GM10248 (cell line): ENCODE results near the gene CECR2.

Source experiments
- CTCF ChIA-PET: fragments of 300-600 bp; sonication (Branson Sonifier 250); formaldehyde crosslinking; extraction: SDS; loops from one replicate; lab custom pipeline; 2021; ENCODE audit warnings: antibody characterized with exemption; lab: Yijun Ruan, JAX
- POLR2A ChIA-PET: fragments of 350-650 bp; sonication (Branson Sonifier 250); formaldehyde crosslinking; extraction: SDS; loops from one replicate; lab custom pipeline; 2020; ENCODE audit warnings: antibody characterized with exemption; lab: Yijun Ruan, JAX
- DNase-seq: peaks from one replicate; pipeline ENCODE4 v3.0.0; 2012; ENCODE audit errors: extremely low spot score
- TF ChIP-seq, protein P1 (sequence below): IDR thresholded peaks from 2 replicates; pipeline ENCODE4 v1.5.1; 2012; ENCODE audit warnings: mild to moderate bottlenecking, low read depth; ENCODE audit errors: extremely low read depth, missing control alignments, control extremely low read depth

The CECR2 gene

DNA sequence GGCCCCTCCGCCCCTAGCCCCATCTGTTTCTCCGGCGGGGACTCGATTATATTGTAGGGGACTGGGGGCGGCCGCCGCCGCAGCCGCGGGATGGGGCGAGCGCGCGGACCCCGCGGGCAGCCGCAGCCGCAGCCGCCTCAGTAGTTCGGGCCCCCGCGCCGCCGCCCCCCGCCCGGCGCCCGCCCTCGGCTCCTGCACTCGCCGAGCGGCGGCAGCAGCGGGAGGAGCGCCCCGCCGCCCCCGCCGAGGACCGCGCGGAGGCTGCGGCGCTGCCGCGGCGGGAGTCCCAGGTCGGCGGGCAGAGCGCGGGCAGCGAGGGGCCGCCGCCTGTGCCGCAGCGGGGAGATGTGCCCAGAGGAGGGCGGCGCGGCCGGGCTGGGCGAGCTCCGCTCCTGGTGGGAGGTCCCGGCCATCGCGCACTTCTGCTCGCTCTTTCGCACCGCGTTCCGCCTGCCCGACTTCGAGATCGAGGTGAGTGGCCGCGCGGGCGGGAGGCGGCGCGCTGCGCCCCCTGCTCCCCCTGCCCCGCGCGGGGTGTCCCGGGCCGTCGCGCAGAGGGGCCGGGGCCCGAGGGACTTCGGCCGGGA is at the start of gene CECR2:
CECR2 (plus strand) TSS at position 22 of the 587 bp plus-strand sequence; CDS start at position 346, 324 bp downstream.
- DNase-seq: peak; percentile 51
- CTCF ChIA-PET: no interaction called here
- TF ChIP-seq, protein P1, sequence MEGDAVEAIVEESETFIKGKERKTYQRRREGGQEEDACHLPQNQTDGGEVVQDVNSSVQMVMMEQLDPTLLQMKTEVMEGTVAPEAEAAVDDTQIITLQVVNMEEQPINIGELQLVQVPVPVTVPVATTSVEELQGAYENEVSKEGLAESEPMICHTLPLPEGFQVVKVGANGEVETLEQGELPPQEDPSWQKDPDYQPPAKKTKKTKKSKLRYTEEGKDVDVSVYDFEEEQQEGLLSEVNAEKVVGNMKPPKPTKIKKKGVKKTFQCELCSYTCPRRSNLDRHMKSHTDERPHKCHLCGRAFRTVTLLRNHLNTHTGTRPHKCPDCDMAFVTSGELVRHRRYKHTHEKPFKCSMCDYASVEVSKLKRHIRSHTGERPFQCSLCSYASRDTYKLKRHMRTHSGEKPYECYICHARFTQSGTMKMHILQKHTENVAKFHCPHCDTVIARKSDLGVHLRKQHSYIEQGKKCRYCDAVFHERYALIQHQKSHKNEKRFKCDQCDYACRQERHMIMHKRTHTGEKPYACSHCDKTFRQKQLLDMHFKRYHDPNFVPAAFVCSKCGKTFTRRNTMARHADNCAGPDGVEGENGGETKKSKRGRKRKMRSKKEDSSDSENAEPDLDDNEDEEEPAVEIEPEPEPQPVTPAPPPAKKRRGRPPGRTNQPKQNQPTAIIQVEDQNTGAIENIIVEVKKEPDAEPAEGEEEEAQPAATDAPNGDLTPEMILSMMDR: no peak
- POLR2A ChIA-PET: no interaction called here

DNA sequence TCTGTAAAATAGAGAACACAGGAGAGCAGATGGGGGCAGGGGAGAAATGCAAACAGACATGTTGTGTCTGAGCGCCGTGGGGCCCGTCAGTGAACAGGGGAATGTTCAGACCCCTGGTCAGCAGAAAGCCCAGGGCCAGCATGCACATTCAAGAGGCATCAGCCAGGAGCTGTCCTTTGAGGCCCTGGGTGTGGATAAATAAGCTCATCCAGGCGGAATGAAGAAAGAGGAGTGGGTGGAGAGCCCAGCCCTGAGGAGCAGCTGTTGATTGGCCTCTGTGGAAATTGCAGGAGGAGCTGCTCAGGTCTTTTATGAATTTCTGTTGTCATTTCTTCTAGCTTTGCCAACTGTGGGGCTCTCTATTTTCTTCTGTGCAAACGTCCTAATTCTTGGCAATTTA is 49.7 kb upstream of the CECR2 start:
- ChIA-PET POLR2A (interaction anchor here (0.6 kb wide), 1 partner anchor 150 kb away, joined by 4 read pairs; no protein-coding TSS in a partner anchor), CTCF (interaction anchor here (0.9 to 1.7 kb wide), 4 partner anchors 12 to 116 kb away, joined by 3 to 8 read pairs (median 4); no protein-coding TSS in a partner anchor)
- DNase-seq: no peak
- TF ChIP-seq, protein P1: no peak

DNA sequence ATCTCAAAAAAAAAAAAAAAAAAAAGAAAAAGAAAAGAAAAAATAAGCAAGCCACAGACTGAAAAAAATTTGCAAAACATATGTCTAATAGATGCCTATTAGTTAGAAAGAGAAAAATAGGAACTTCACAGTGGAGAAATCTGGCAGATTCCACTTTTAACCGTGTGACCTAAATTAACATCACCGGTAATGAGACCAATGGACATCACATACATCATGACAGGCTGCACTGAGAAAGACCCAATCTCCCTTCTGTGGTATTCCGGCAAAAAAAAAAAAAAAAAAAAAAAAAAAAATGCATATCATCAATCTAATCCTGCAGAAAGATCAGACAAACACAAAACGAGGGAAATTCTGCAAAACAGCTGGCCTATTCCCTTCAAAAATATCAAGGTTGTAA is 46.7 kb upstream of the CECR2 start:
- TF ChIP-seq, protein P1: no peak
- CTCF ChIA-PET: interaction anchor here (2.6 kb wide), 1 partner anchor 150 kb away, joined by 5 read pairs; no protein-coding TSS in a partner anchor
- POLR2A ChIA-PET: no interaction called here
- no peak for DNase-seq

GRCh38 chr22:17331690-17332089 is 37.6 kb upstream of the CECR2 start:
- CTCF ChIA-PET: no interaction called here
- TF ChIP-seq, protein P1: no peak
- POLR2A ChIA-PET: no interaction called here
- DNase-seq: no peak

DNA sequence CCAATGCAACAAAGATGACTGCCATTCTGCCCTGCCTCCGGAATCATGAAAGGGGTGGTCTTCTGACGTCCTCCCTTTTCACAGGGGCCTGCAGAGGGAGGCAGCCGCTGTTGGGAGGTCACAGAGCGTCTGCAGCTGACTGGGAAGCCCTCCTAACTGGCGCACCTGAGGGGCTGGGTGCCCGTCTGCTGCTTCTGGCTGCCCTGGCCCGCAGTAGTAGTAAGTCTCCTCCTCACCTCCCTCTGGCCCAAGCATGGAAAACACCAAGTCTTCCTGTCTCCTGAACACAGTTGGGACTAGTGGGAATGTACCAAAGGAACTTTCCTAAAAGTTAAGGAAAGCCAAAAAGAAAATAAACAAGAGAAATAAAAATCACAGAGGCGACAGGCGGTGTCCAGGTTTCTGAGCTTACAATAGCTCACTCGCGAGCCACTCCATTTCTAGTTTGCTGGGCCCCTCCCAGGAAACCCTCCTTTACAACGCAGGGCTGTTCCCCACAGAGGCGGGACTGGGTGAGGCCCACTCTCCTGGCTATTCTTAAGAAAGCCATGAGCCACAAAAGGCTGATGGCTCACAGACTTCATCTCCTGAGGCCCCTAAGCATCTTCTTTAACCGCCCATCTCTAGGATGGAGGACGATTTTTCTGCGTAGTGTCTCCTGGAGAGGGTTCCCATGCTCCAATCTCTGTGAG is 37.0 kb upstream of the CECR2 start:
- TF ChIP-seq, protein P1: no peak
- DNase-seq: no peak
- ChIA-PET CTCF (no interaction called here), POLR2A (no interaction called here)

- TF ChIP-seq, protein P1: no peak
- ChIA-PET POLR2A (no interaction called here), CTCF (interaction anchor here (1.1 to 2.4 kb wide), 3 partner anchors 10 to 162 kb away, joined by 3 to 8 read pairs (median 7); no protein-coding TSS in a partner anchor)
- DNase-seq: no peak
Observed at GRCh38 chr22:17334059-17334458, 35.2 kb upstream of the CECR2 start.
